Right lobe of liver (tissue), 4 donors: ENCODE results near the gene KCNN3.

Source experiments
- POLR2A ChIP-seq: fragments of 450-650 bp; IDR thresholded peaks from one replicate; pipeline ENCODE4 v1.6.1; 2017; ENCODE audit warnings: antibody characterized with exemption, mild to moderate bottlenecking
- TF ChIP-seq, protein P1 (sequence below), 4 donors: fragments of 200-600 bp in 3 of 4; fragments of 450-650 bp in 1 of 4; IDR thresholded peaks; one replicate each; pipeline versions ENCODE4 v1.5.1 to v1.8.0; 2016 to 2022; ENCODE audit warnings: antibody characterized with exemption in 4 of 4, mild to moderate bottlenecking in 2 of 4
- donor health status: DM: no; HTN: no; CAD: no.
- donor health status: DM: no; HTN: no; CAD: no.
- donor health status: DM: no; HTN: yes; CAD: no.

DNA sequence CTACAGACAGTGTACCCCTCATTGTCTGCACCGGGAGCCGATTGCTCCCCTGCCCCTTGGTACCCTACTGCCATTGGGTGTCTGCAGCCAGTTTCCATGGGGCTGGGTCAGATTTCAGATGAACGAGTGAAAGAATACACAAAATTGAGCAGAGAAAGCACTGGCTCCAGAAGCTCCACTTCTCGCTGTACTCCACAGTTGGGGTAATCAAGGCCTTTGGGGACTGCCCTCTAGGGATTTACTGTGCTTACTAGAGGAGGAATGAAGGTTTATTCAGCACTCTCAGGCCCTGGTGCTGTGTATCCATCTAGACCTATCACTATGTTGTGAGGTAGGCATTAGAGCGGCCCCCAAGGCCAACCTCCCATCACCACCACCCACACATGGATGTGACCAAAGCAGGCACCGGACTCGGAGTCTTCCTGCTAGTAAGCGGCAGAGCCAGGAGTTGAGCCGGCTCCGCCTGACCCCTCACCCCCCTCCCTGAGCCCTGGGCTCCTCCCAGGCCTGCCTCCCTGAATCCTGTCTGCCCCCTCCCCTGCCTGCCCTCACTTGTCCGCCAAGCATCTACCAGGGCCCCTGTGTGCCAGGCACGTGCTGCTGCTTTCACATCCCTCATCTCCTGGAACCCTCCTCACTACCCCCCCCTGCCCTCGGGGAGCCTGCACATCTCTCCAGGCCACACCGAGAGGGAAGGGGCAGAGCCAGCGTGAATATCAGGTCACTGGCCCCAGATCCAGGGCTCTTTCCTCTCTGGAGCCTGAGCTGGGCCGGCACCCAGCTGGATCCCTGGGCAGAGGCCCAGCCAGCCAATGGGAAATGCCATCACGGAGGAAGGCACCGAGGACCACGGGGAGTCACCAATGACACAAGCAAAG lies 23.3 kb downstream of the KCNN3 start:
- TF ChIP-seq, protein P1, sequence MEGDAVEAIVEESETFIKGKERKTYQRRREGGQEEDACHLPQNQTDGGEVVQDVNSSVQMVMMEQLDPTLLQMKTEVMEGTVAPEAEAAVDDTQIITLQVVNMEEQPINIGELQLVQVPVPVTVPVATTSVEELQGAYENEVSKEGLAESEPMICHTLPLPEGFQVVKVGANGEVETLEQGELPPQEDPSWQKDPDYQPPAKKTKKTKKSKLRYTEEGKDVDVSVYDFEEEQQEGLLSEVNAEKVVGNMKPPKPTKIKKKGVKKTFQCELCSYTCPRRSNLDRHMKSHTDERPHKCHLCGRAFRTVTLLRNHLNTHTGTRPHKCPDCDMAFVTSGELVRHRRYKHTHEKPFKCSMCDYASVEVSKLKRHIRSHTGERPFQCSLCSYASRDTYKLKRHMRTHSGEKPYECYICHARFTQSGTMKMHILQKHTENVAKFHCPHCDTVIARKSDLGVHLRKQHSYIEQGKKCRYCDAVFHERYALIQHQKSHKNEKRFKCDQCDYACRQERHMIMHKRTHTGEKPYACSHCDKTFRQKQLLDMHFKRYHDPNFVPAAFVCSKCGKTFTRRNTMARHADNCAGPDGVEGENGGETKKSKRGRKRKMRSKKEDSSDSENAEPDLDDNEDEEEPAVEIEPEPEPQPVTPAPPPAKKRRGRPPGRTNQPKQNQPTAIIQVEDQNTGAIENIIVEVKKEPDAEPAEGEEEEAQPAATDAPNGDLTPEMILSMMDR (IDR thresholded peaks at IDR 0.05), result no peak
- no peak for TF ChIP-seq POLR2A
